ENCODE results near the gene CDC42BPA. TPM values are rescaled to one million over a fixed set of nuclear protein-coding genes. Genes with fewer than 3 reads are reported as not detected.

The CDC42BPA gene
- total and polyA plus RNA-seq, 2 of the 8 experiments (the other 6 are each of a cell fraction or from before 2014, with no cell fraction given) = 7.1 to 28.5 TPM

DNA sequence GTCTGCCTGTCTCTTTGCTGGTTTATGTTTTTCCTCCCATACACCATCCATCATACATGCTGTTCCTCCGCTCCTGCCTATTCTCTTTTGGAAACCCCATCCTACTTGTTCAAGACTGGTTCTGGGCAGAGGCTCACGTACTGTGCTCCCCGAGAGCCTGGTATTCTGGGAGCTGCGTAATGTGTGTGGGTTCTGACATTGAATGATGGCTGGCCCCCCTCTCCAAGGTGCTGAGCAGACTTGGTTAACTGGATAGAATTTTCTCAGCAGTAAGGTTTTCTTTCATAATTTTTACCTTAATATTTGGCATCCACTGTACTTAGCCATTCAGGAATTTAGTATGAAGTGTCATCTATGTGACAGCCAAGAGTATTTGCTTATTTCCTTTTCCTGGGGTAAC, 351.6 kb downstream of the CDC42BPA start:
- H2BK20ac ChIP-seq (ENCODE audit: low read length) = no peak overlapping the region
- TF ChIP-seq, protein P1, sequence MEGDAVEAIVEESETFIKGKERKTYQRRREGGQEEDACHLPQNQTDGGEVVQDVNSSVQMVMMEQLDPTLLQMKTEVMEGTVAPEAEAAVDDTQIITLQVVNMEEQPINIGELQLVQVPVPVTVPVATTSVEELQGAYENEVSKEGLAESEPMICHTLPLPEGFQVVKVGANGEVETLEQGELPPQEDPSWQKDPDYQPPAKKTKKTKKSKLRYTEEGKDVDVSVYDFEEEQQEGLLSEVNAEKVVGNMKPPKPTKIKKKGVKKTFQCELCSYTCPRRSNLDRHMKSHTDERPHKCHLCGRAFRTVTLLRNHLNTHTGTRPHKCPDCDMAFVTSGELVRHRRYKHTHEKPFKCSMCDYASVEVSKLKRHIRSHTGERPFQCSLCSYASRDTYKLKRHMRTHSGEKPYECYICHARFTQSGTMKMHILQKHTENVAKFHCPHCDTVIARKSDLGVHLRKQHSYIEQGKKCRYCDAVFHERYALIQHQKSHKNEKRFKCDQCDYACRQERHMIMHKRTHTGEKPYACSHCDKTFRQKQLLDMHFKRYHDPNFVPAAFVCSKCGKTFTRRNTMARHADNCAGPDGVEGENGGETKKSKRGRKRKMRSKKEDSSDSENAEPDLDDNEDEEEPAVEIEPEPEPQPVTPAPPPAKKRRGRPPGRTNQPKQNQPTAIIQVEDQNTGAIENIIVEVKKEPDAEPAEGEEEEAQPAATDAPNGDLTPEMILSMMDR (IDR thresholded peaks at IDR 0.05; ENCODE audit: control extremely low read depth in 1 of 3, insufficient read depth in 1 of 3, low read depth in 1 of 3, low read length in 3 of 3) = no peak
- TF ChIP-seq SP2 (IDR thresholded peaks at IDR 0.05; ENCODE audit: low read length) (no peak), BACH1 (IDR thresholded peaks at IDR 0.05; ENCODE audit: low read length) (no peak), SRF (IDR thresholded peaks at IDR 0.05; ENCODE audit: low read depth, low read length) (no peak), FOSL1 (IDR thresholded peaks at IDR 0.05; ENCODE audit: insufficient read depth, low read depth, low read length) (no peak), SIX5 (IDR thresholded peaks at IDR 0.05; ENCODE audit: low read depth, low read length) (no peak), RNF2 (IDR thresholded peaks at IDR 0.05; ENCODE audit: borderline replicate concordance, low read depth, low read length, missing control alignments, poor library complexity, severe bottlenecking) (no peak), ASH2L (IDR thresholded peaks at IDR 0.05; ENCODE audit: low read length) (no peak), TAF1 (IDR thresholded peaks at IDR 0.05; ENCODE audit: low read depth, low read length) (no peak), CREB1 (IDR thresholded peaks at IDR 0.05) (no peak), JUND (IDR thresholded peaks at IDR 0.05; ENCODE audit: low read length) (no peak), PHF8 (conservative IDR thresholded peaks at IDR 0.05; ENCODE audit: low read depth, low read length) (no peak), JUN (IDR thresholded peaks at IDR 0.05; ENCODE audit: low read depth, low read length) (no peak)
- H3K56ac ChIP-seq (replicated peaks; ENCODE audit: insufficient read length, low read depth, low read length) = no peak overlapping the region
- H3K4ac ChIP-seq (replicated peaks; ENCODE audit: insufficient read length, low read depth, low read length) = no peak overlapping the region
- FAIRE-seq = no peak
- no peak overlapping the region for H3K23ac ChIP-seq (ENCODE audit: insufficient read length)
- H3K9ac ChIP-seq (replicated peaks in 1 of 4; ENCODE audit: extremely low read depth in 1 of 4, low read depth in 3 of 4, low read length in 3 of 4) = no peak overlapping the region
- H3K79me2 ChIP-seq (ENCODE audit: control insufficient read depth in 1 of 2, insufficient read depth in 2 of 2, low read length in 2 of 2) = no peaks in the 10 kb centered on the region
- no peak overlapping the region for H3K27ac ChIP-seq (ENCODE audit: low read depth, low read length)
- H3K79me1 ChIP-seq (ENCODE audit: low read depth, low read length) = peaks cover 2% of the 10 kb centered on the region; the same call in 1 of the 2 replicates
- peaks cover 0 to 5% (median 0%) of the 10 kb centered on the region in 4 experiments; a peak in 3 of 8 replicates for H3K36me3 ChIP-seq (ENCODE audit: control insufficient read depth in 2 of 4, insufficient read depth in 4 of 4, low read length in 3 of 4)
- no peak overlapping the region for H4K5ac ChIP-seq (ENCODE audit: insufficient read length, low read depth, low read length)
- H3K23me2 ChIP-seq (ENCODE audit: low read depth, low read length) = no peaks in the 10 kb centered on the region
- DNase-seq (ENCODE audit: low read depth in 1 of 2, low spot score in 2 of 2) = no peak
- H2AK5ac ChIP-seq (ENCODE audit: low read depth, low read length) = no peak overlapping the region
- H3K14ac ChIP-seq (ENCODE audit: insufficient read length) = no peak overlapping the region
- H4K8ac ChIP-seq (ENCODE audit: extremely low read depth, insufficient read depth, low read length) = no peak overlapping the region
- ChIA-PET CTCF (ENCODE audit: partially characterized antibody) (interaction anchor here (0.6 to 1.6 kb wide), 3 partner anchors 8 to 183 kb away, joined by 3 to 6 read pairs (median 3); no protein-coding TSS in a partner anchor), POLR2A (ENCODE audit: partially characterized antibody) (no interaction called here)
- no peaks in the 10 kb centered on the region for H3K4me1 ChIP-seq (replicated peaks in 1 of 4; ENCODE audit: control insufficient read depth in 3 of 4, insufficient read depth in 4 of 4, low read length in 3 of 4)
- no peak overlapping the region for H3K4me2 ChIP-seq (ENCODE audit: insufficient read depth in 1 of 2, low read depth in 2 of 2, low read length in 2 of 2)
- peaks cover 0 to 2% of the 10 kb centered on the region in 2 experiments; a peak in 1 of 4 replicates for H3K9me3 ChIP-seq (ENCODE audit: insufficient read depth in 2 of 2, low read depth in 1 of 2, low read length in 1 of 2)
- peaks cover 0 to 2% of the 10 kb centered on the region in 2 experiments for H4K20me1 ChIP-seq (replicated peaks in 1 of 2; ENCODE audit: control insufficient read depth in 1 of 2, insufficient read depth in 2 of 2, low read length in 2 of 2)
- H3K27me3 ChIP-seq (replicated peaks in 1 of 4; ENCODE audit: control insufficient read depth in 3 of 4, extremely low read depth in 1 of 4, insufficient read depth in 3 of 4, low read length in 3 of 4) = no peaks in the 10 kb centered on the region
- H2BK120ac ChIP-seq (replicated peaks; ENCODE audit: low read depth, low read length) = no peak overlapping the region
- no peak overlapping the region for H2BK12ac ChIP-seq (ENCODE audit: low read depth, low read length)
- no peak overlapping the region for H4K91ac ChIP-seq (replicated peaks; ENCODE audit: insufficient read length, low read length)
- no peak overlapping the region for H3K4me3 ChIP-seq (ENCODE audit: extremely low read depth in 1 of 4, insufficient read depth in 2 of 4, low read depth in 3 of 4, low read length in 4 of 4)
- H3K18ac ChIP-seq (ENCODE audit: extremely low read depth, low read length) = no peak overlapping the region
- no peak overlapping the region for H2AFZ ChIP-seq (ENCODE audit: low read length)
- H2BK5ac ChIP-seq (ENCODE audit: low read depth, low read length) = no peak overlapping the region
- WGBS, 2 experiments (ENCODE audit: extremely low coverage in 1 of 2, insufficient coverage in 1 of 2, insufficient read length in 1 of 2, insufficient replicate concordance in 2 of 2, low coverage in 1 of 2, low lambda C conversion rate in 2 of 2, missing lambda C conversion rate in 1 of 2) = 88% methylated on average over 4 of the region's 4 CpGs; no CpG with 5 or more reads in 1 of the 2 experiments
- H2BK15ac ChIP-seq (ENCODE audit: low read length) = no peak overlapping the region

Data from H1 (cell line).